Left lung (tissue), 10 donors: Measurements from ENCODE around the gene TIGAR. TPM values are rescaled to one million over a fixed set of nuclear protein-coding genes. Genes with fewer than 3 reads are reported as not detected.

Experiments used
- ATAC-seq: fragments of 200-7000 bp; cut with Tn5 transposase; one replicate; pipeline ENCODE4 v1.9.1; 2020; ENCODE audit warnings: moderate library complexity
- DNase-seq, 4 donors: peaks; one replicate each; pipeline ENCODE4 v3.0.0-alpha.2; 2013 to 2020
- H3K27ac ChIP-seq, 2 donors: fragments of 200-600 bp; sonication (generic) in 1 of 2; one replicate each; pipeline versions ENCODE4 v1.5.0 to v1.8.0; 2020 to 2021
- H3K27me3 ChIP-seq, 2 donors: fragments of 200-600 bp; sonication (generic) in 1 of 2; one replicate each; pipeline versions ENCODE4 v1.5.0 to v1.8.0; 2020 to 2021
- H3K36me3 ChIP-seq, 2 donors: fragments of 200-600 bp; sonication (generic) in 1 of 2; one replicate each; pipeline versions ENCODE4 v1.5.0 to v1.8.0; 2020 to 2021
- H3K4me1 ChIP-seq, 2 donors: fragments of 200-600 bp; one replicate each; pipeline ENCODE4 v1.8.0; 2021
- H3K4me3 ChIP-seq, 2 donors: fragments of 200-600 bp; sonication (generic) in 1 of 2; one replicate each; pipeline versions ENCODE4 v1.5.0 to v1.8.0; 2020 to 2021; ENCODE audit warnings: mild to moderate bottlenecking in 1 of 2
- H3K9me3 ChIP-seq, 2 donors: fragments of 200-600 bp; sonication (generic) in 1 of 2; one replicate each; pipeline versions ENCODE4 v1.5.0 to v1.8.0; 2020 to 2021
- intact Hi-C, 2 donors: fragments of 100-400 bp; cut with DNase I; formaldehyde crosslinking; loops; one replicate each; pipeline versions ENCODE4 v1.11.2 to v1.14.2; 2022
- polyA plus RNA-seq, 6 donors: library from polyadenylated mRNA; unstranded; fragments of 120-200 nt; gene quantifications; one replicate each; pipeline ENCODE4 v1.2.1, GENCODE V29; 2013; ENCODE audit not compliant: insufficient read length in 6 of 6
- total RNA-seq, 2 donors: library from RNA; stranded (reverse); fragmentation: NEBNext Ultra II Directional; extraction: Animal tissue kit (Norgen Biotek cat#: 25700); gene quantifications; one replicate each; pipeline ENCODE4 v1.2.1, GENCODE V29; 2021
- TF ChIP-seq, protein P1 (sequence below), 2 donors: fragments of 200-600 bp; sonication (generic) in 1 of 2; IDR thresholded peaks; one replicate each; pipeline versions ENCODE4 v1.5.0 to v1.8.0; 2021; ENCODE audit warnings: antibody characterized with exemption in 2 of 2
- donor health status: DM: no; HTN: yes; CAD: no.
- donor health status: DM: no; HTN: no; CAD: no.

The TIGAR gene
- total and polyA plus RNA-seq, 8 donors = 2.7 to 21.4 (median 5.0) TPM

DNA sequence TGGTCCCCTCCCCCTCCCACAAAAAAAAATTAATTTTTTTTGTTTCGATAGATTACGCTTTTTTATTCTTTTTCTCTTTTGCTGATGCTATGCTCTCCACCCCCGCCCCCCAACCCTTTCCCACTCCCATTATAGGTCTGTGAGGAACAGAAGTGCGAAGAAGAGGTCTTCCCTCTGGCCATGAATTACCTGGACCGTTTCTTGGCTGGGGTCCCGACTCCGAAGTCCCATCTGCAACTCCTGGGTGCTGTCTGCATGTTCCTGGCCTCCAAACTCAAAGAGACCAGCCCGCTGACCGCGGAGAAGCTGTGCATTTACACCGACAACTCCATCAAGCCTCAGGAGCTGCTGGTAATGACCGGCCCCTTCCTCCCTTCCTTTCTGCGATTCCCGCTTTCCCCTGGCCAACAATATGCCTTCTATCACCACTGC lies 45.1 kb upstream of the TIGAR start:
- H3K4me3 ChIP-seq = peak overlapping the region; percentile 64 to 78
- ATAC-seq (no peak), DNase-seq (no peak)
- no peaks in the 10 kb centered on the region for H3K9me3 ChIP-seq
- H3K27me3 ChIP-seq = peaks cover 4 to 55% of the 10 kb centered on the region in 2 donors
- peaks cover 40 to 96% of the 10 kb centered on the region in 2 donors for H3K4me1 ChIP-seq
- intact Hi-C loops = loop anchor here in 1 of 2 donors (5.0 to 10.0 kb wide), 3 partner anchors 169 to 391 kb away; no protein-coding TSS in a partner anchor
- H3K27ac ChIP-seq = peak overlapping the region in 1 of 2 donors; percentile 94
- peaks cover 0 to 16% of the 10 kb centered on the region in 2 donors for H3K36me3 ChIP-seq
- TF ChIP-seq, protein P1, sequence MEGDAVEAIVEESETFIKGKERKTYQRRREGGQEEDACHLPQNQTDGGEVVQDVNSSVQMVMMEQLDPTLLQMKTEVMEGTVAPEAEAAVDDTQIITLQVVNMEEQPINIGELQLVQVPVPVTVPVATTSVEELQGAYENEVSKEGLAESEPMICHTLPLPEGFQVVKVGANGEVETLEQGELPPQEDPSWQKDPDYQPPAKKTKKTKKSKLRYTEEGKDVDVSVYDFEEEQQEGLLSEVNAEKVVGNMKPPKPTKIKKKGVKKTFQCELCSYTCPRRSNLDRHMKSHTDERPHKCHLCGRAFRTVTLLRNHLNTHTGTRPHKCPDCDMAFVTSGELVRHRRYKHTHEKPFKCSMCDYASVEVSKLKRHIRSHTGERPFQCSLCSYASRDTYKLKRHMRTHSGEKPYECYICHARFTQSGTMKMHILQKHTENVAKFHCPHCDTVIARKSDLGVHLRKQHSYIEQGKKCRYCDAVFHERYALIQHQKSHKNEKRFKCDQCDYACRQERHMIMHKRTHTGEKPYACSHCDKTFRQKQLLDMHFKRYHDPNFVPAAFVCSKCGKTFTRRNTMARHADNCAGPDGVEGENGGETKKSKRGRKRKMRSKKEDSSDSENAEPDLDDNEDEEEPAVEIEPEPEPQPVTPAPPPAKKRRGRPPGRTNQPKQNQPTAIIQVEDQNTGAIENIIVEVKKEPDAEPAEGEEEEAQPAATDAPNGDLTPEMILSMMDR (IDR thresholded peaks at IDR 0.05) = no peak

DNA sequence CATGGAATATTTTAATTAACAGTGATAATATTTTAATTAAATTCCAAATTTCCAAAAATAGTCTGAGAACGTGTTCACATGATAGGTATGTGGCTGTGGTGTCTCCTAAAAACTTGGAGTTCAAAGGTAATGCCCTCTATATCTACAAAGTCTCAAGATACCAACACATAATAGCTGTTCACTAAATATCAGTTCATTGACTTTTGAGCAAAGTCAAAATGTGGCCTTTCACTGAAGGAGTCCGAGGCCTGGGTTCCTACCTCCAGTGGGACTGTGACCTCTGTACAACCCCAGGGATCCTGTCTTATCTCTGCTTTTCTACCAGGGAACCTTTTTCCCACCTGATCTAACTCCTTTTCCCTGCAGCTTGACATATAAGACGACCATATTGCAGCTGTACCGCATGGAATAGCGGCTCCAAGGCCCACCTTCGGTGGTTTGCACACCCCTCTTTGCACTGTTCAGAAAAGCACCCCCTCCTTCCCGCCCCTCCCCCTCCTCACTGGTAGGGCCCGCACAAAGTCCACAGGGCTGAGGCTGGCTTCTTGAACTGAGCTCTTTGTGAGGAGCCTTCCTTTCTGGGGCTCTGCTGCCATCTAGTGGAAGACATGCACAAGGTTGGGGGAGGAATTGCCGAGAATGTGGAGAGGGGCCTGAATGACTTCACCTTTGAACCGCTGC lies 44.3 kb upstream of the TIGAR start:
- peaks cover 0 to 47% of the 10 kb centered on the region in 2 donors for H3K27me3 ChIP-seq
- H3K4me3 ChIP-seq = peak overlapping the region in 1 of 2 donors; percentile 64
- TF ChIP-seq, protein P1 (IDR thresholded peaks at IDR 0.05) = peak; percentile 68 to 88
- peaks cover 34 to 92% of the 10 kb centered on the region in 2 donors for H3K4me1 ChIP-seq
- ATAC-seq = peak; percentile 66
- H3K9me3 ChIP-seq = no peaks in the 10 kb centered on the region
- H3K36me3 ChIP-seq = peaks cover 0 to 24% of the 10 kb centered on the region in 2 donors
- peak in 3 of 4 donors; percentile 88 to 95 (median 89) for DNase-seq
- H3K27ac ChIP-seq = peak overlapping the region in 1 of 2 donors; percentile 94
- intact Hi-C loops = loop anchor here in 1 of 2 donors (5.0 to 10.0 kb wide), 3 partner anchors 169 to 392 kb away; no protein-coding TSS in a partner anchor

GRCh38 chr12:4277205-4277543 lies 43.8 kb upstream of the TIGAR start:
- TF ChIP-seq, protein P1 (IDR thresholded peaks at IDR 0.05) = peak in 1 of 2 donors; percentile 38
- H3K27me3 ChIP-seq = peaks cover 0 to 42% of the 10 kb centered on the region in 2 donors
- intact Hi-C loops = loop anchor here in 1 of 2 donors (5.0 to 10.0 kb wide), 3 partner anchors 170 to 392 kb away; no protein-coding TSS in a partner anchor
- peak overlapping the region in 1 of 2 donors; percentile 40 for H3K27ac ChIP-seq
- peaks cover 0 to 29% of the 10 kb centered on the region in 2 donors for H3K36me3 ChIP-seq
- no peak for DNase-seq
- H3K9me3 ChIP-seq = no peaks in the 10 kb centered on the region
- peaks cover 33 to 86% of the 10 kb centered on the region in 2 donors for H3K4me1 ChIP-seq
- ATAC-seq = no peak
- H3K4me3 ChIP-seq = no peak overlapping the region

GRCh38 chr12:4277857-4278256 lies 43.2 kb upstream of the TIGAR start:
- Histone ChIP-seq H3K9me3 (no peaks in the 10 kb centered on the region), H3K4me1 (peaks cover 28 to 80% of the 10 kb centered on the region in 2 donors), H3K4me3 (no peak overlapping the region), H3K27me3 (peaks cover 0 to 35% of the 10 kb centered on the region in 2 donors), H3K36me3 (peaks cover 0 to 35% of the 10 kb centered on the region in 2 donors), H3K27ac (peak overlapping the region; percentile 23 to 40)
- ATAC-seq = no peak
- TF ChIP-seq, protein P1 (IDR thresholded peaks at IDR 0.05) = no peak
- intact Hi-C loops = loop anchor here in 1 of 2 donors (5.0 to 10.0 kb wide), 3 partner anchors 171 to 393 kb away; no protein-coding TSS in a partner anchor
- DNase-seq = no peak
